CD4-positive, alpha-beta T cell treated with Interleukin-4 for 4 hours (primary cell): ENCODE data around the gene SLC13A1.
"Not testable (repeated sequence)": the region's sequence is repeated elsewhere in the genome, so short reads cannot be mapped to it uniquely, and the experiment has no call there.

ENCODE experiments used
- DNase-seq: peaks from one replicate; pipeline ENCODE4 v3.0.0-alpha.2; 2020

Gene SLC13A1

DNA sequence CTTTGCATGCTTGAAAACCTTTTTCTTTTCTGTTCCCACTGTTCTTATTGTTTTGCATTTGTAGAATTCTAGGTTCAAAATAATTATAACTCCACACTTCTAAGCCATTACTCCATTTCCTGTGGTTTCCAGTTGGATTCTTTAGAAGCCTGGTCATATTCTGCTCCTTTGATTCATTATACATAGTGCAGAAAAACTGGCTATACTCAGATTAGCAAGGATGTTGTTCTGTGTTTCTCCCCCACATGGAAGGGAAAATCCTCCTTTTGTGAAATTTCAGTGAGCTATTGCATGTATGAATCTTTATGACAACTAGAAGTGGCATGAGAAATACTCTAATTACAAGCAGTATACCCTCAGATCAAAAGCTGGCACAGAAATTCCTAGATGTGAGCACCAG, 79.5 kb downstream of the SLC13A1 start:
- no peak for DNase-seq

DNA sequence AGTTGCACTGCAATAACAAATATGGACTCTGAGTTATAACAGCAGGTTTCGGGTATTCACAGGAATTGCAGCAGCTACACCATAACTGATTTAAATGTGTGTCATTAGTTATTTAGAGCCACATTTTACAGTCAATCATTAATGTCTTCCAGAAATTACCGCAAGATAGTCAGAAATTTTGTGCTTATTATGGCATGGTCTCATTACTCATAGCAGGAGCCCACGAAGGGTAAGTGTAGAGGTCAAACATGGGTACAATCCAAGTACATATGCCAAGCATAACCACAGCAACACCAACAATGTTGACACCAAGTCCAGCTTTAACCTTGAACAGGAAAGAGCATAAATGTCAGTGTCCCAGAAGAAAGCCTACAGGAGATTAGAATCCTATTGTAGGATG, 84.4 kb downstream of the SLC13A1 start:
- DNase-seq = no peak

DNA sequence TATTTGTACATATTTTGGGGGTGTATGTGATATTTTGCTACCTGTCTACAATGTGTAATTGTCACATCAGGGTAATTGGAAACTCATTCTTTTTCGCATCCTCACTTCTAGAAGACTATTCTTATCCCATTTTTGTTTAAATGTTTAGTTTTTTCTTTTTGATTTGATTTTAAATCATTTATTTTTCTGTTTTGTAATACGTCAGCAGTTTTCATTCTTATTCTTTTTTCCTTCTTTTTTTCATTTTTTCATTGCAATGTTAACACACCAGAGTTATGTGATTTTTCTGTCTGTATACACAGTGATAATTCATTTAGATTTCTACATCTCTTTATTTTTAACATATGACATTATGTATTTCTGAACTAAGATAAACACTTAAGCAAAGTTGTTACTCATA, 85.5 kb downstream of the SLC13A1 start:
- no peak for DNase-seq

DNA sequence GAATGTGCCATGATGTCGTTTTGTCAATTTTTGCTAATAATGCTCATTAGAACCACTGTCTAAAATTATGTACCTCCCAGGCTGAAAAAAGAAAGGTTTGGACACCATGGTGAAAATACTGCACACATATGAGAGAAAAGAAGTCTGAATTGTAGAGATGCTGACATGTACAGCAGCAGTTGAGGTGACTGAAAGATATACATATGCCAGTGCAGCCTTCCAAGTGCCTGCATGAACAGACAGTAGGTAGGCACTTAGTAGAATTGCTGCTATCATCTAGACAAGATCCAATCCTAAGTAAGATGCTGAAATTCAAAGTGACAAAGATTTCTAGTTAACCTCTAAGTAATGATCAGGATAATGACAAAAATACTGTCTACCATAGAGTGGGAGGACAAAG, 86.9 kb downstream of the SLC13A1 start:
- DNase-seq = no peak

DNA sequence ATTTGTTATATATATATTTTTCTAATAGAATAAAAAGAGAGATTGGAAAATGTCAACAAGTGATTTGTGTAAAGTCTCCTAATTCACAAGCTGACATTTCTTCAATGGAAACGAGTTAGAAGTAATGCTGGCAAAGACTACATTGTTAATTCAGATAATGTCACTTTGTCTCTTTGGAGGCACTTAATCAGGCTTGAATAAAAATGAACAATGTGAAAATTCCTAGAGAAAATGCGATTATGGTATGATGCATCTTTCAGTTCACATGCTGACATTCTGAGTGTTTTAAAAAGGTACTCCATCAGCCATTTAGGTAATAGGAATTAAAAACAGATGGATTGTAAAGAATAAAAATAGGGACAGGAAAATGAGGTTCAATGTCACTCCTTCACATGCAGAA, 100.1 kb downstream of the SLC13A1 start:
- no peak for DNase-seq

DNA sequence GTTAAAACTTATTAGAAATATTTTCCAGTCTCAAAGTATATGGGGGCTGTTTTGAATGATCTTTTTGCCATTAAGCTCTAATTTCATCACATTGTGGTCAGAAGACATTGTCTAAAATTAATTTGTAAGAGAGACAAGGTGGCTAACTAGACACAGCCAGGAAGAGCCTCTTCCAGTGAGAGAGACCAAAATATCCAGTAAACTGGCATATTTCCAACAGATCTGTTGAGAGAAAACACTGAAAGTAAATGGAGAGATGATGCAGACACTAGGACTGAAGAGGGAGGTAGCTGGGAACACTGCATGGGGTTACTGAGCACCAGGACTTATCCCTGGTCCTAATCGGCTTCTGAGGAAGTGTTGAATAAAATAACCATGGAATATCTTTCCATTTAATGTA, 102.8 kb downstream of the SLC13A1 start:
- no peak for DNase-seq

DNA sequence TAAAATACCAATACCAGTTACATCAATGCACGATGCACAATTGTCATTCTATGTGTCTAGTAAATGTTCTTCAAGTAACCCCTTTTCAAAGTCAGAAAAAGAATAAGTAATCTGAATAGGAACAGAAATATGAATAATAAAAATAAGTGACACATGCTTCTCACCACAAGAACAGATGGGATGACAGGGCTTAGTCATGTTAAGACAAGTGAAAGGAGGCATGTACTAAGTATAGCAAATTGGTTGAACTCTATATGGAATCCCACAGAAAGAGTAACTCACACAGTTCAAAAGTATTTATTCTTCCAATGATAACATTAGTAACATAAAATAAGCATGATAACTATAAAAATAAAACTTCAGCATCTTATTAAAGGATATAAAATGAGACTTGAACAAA, 103.3 kb downstream of the SLC13A1 start:
- DNase-seq = no peak

DNA sequence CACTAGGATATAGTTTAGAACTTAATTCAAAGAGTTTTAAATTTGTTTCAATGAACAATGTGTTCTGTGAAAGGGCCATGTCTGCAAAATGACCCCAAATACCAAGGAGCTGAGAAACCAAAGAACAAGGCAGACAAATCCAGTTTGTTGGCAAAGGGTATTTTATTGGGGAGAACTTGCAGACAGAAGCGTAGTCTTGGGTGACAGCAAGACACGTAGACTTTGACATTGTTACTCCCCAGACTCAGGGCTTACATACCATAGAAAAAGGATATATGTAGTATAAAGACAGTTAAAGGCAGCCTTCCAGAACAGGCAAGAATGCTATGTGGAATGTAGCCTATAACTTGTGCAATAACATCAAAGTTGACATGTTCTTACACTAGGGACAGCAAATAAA, 109.3 kb downstream of the SLC13A1 start:
- DNase-seq = no peak

DNA sequence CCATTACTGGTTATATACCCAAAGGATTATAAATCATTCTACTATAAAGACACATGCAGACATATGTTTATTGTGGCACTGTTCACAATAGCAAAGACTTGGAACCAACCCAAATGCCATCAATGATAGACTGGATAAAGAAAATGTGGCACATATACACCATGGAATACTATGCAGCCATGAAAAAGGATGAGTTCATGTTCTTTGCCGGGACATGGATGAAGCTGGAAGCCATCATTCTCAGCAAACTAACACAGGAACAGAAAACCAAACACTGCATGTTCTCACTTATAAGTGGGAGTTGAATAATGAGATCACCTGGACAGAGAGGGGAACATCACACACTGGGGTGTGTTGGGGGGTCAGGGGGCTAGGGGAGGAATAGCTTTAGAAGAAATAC, 112.9 kb downstream of the SLC13A1 start:
- DNase-seq = not testable (repeated sequence)

DNA sequence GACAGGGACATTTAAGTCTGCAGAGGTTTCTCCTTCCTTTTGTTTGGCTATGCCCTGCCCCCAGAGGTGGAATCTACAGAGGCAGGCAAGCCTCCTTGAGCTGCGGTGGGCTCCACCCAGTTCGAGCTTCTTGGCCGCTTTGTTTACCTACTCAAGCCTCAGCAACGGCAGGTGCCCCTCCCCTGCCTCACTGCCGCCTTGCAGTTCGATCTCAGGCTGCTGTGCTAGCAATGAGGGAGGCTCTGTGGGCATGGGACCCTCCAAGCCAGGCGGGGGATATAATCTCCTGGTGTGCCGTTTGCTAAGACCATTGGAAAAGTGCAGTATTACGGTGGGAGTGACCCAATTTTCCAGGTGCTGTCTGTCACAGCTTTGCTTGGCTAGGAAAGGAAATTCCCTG, 114.9 kb downstream of the SLC13A1 start:
- DNase-seq = not testable (repeated sequence)

DNA sequence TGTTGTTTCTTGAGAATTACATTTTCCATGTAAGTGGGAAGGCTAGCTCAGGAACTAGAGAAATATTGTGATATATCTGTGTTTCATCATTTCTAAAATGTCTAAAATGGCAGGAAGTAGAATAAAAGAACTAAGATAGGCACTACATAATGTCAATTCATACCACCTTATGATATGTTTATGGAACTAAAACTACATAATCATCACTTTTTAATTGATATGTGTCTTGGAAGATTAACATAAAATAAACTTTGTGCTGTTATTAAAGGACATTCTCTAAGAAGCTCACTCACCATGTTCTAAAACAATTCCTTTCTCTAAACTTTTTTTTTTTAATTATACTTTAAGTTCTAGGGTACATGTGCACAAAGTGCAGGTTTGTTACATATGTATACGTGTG, 120.7 kb downstream of the SLC13A1 start:
- no peak for DNase-seq

DNA sequence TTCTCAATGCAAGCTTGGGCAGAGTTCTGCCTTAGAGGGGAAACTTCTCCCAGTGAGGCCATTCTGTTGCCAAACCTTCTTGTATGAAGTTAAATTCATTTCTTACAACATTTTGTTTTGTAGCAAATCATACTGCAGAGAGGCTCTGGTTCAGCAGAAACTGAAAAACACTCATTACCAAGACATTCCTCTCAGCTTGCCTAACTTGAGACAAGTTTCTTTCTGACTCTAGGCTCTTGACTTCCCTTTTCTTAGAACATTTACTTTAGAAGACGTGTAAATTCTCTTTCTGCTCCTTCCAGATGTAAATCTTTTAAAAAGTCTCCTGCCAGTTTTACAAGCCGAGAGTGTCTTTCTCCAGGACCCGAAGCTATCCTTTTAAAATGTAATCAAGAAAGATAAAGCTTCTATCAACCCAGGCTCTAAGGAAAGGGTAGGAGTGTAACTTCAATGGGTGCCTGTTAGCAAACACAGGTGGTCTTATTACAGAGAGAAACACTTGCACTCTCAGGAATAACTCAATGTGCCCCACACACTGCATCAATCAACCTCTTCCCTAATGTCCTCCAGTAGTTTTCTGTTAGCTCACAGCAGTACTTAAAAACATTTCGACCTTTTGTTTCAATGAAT, 123.8 kb downstream of the SLC13A1 start:
- DNase-seq = no peak

DNA sequence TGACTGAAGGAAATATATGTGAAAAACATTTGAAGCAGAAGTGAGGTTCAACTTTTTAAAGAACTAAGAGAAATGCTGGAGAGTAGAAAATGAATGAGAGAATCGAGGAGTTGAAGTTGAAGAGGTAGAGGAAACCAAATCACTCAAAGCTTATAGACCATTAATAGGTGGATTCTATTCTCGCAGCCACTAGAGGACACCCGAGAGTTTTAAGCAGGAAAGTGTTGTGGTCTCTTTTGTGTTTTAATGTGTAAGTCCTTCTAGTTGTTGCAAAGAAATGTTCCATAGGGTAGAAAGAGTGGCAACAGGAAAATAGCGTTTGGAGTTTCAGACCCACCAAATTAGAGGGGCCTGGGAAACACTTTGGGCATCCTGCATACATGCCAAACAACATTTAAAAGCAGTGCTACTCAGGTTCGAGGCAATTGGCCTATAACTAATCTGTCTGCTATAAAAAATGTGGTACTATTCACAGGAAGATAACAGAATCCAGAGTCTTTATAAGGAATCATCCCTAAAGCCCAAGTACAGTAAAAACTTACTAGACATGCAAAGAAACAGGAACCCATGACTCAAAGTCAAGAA, 129.0 kb downstream of the SLC13A1 start:
- DNase-seq = no peak

DNA sequence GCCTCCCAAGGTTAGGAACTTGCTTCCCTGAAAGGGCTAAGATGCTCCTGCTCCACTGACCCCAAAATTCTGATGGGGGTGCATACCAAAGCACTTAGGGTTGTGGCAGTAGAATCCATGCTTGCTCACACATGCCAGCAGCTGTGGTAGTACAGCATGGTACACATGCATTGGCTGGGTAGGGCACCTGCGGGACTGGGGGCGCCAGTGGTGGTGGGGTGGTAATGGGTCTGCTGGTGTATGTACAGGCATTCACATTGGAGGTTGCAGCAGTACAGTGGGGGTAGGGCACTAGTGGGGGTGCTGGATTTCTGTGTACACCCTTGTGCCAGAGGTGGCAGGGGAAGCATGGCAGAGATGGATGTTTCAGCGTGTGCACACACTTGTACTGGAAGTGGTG, 132.0 kb downstream of the SLC13A1 start:
- DNase-seq = no peak
